ENCODE measurements around the gene DHX40.
"Not testable (repeated sequence)": the region's sequence is repeated elsewhere in the genome, so short reads cannot be mapped to it uniquely, and the experiment has no call there.

DHX40 gene

DNA sequence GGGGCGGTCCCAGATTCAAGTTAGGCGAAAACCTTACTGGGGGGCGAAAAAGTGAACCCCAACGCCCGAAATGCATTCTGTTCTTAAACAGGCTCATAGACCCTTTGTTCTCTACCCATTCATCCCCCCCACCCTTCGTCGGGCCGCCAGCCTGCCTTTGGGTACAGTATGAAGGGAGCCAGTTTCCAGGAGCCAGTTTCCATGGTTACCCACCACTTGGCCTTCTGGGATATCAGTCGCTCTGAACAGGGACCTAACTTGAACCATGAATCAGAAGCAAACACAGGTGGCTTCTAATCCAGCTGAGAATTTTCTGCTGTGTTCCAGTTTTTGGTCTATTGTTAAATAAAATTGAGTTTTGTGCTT, 532 bp downstream of the DHX40 start:
- TF ChIP-seq POLR2A (IDR thresholded peaks at IDR 0.05; ENCODE audit: low read depth, low read length) (no peak), TAF1 (IDR thresholded peaks at IDR 0.05; ENCODE audit: borderline replicate concordance, low read depth, low read length) (no peak), POLR2AphosphoS5 (IDR thresholded peaks at IDR 0.05; ENCODE audit: low read depth, low read length) (no peak)
- FAIRE-seq (no peak), DNase-seq (ENCODE audit: insufficient read length) (peak; percentile 46)

DNA sequence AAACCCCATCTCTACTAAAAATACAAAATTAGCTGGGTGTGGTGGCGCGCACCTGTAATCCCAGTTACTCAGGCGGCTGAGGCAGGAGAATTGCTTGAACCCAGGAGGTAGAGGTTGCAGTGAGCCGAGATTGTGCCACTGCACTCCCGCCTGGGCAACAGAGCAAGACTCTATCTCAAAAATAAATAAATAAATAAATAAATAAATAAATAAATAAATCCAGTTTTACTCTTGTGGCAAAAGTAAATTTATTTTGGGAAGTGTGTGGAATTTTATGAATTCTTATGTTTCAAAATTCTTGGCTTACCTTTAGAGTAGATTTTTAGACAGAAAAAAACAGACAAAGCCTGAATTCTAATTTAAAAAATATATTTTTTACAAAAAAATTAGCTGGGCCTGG, 3.7 kb downstream of the DHX40 start:
- not testable (repeated sequence) for DNase-seq (ENCODE audit: insufficient read length); FAIRE-seq

DNA sequence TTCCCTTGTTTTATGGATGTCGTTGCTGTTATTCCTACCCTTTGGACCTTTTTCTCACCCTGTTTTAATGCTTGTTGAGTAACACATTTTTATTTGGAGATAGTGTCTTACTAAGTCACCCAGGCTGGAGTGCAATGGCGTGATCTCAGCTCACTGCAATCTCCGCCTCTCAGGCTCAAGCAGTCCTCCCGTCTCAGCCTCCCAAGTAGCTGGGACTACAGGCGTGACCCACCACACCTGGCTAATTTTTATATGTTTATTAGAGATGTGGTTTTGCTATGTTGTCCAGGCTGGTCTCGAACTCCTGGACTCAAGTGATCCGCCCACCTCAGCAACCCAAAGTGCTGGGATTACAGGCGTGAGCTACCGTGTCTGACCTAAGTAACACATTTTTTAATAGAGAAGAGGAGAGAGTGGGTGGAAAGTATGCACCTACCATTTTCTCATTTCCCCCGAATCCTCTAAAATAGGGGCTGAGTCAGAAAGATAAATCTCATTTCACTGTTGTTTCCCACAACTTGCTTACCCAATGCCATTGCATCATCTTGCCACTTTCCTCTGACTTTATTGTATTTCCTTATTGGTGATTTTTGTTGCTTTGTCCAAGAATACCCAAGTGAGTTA, 7.0 kb downstream of the DHX40 start:
- DNase-seq (ENCODE audit: insufficient read length) (no peak), FAIRE-seq (no peak)
- TF ChIP-seq POLR2AphosphoS5 (IDR thresholded peaks at IDR 0.05; ENCODE audit: low read depth, low read length) (no peak), TAF1 (IDR thresholded peaks at IDR 0.05; ENCODE audit: borderline replicate concordance, low read depth, low read length) (no peak), POLR2A (IDR thresholded peaks at IDR 0.05; ENCODE audit: low read depth, low read length) (no peak)

DNA sequence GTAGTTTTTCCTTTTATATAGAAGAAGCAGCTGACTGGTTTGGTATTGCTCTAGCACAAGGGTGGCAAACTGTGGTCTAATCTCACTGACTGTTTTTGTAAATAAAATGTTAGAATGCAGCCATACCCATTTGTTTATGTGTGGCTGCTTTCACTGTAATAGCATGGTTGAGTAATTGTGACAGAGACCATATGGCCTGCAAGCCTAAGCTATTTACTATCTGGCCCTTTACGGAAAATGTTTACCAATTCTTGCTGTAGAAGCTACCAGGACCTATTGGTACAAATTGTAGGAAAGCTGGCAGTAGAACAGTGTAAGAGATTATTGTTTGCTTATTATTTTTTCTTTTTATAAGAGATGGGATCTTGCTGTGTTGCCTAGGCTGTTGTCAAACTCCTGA, 18.8 kb downstream of the DHX40 start:
- DNase-seq (ENCODE audit: insufficient read length); FAIRE-seq: not testable (repeated sequence)

DNA sequence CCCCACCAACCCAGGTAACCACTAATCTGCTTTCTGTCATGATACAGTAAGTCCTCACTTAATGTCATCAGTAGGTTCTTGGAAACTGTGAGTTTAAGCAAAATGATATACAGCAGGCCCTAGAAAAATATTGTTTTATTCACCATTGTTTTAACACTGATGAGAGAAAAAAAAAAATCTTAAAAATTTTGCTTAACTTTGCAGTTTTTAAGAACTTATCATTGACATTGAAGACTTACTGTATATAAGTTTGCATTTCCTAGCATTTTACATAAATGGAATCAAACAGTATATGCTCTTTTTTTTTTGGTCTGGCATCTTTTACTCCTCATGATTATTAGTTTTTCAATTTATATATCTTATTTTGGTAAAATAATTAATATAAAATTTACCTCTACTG, 34.8 kb downstream of the DHX40 start:
- TF ChIP-seq POLR2A (IDR thresholded peaks at IDR 0.05; ENCODE audit: low read depth, low read length) (no peak), POLR2AphosphoS5 (IDR thresholded peaks at IDR 0.05; ENCODE audit: low read depth, low read length) (no peak), TAF1 (IDR thresholded peaks at IDR 0.05; ENCODE audit: borderline replicate concordance, low read depth, low read length) (no peak)
- DNase-seq (ENCODE audit: insufficient read length) (no peak), FAIRE-seq (no peak)

DNA sequence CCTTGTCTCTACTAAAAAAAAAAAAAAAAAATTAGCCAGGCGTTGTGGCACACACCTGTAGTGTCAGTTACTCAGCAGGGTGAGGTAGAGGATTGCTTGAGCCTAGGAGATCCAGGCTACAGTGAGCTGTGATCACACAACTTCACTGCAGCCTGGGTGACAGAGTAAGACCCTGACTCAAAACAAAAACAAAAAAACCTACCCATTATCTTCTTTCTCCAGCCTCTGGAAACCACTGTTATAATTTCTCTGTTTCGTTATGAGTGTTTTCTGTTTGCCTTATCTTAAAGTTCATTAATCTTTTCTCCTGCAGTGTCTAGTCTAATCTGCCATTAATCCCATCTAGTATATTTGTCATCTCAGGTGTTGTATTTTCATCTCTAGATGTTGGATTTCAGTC, 35.7 kb downstream of the DHX40 start:
- TF ChIP-seq POLR2A (IDR thresholded peaks at IDR 0.05; ENCODE audit: low read depth, low read length) (no peak), POLR2AphosphoS5 (IDR thresholded peaks at IDR 0.05; ENCODE audit: low read depth, low read length) (no peak), TAF1 (IDR thresholded peaks at IDR 0.05; ENCODE audit: borderline replicate concordance, low read depth, low read length) (no peak)
- DNase-seq (ENCODE audit: insufficient read length) (no peak), FAIRE-seq (no peak)

DNA sequence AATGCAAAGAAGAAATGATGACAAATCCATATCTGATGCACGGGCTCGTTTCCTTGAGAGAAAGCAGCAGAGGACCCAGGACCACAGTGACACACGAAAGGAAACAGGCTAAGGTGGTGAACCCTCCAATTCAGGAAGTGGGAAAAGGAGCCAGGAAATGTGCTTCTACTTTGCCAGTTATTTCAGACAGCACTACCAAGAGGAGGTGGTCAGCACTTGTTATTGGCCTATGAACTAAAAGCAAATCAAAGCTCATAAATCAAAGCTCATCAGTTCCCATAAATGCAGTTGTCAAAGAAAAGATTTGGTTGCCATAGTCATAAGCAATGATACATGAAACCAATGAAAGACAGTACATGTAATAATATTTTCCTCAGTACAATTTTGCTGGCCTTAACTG, 41.7 kb downstream of the DHX40 start:
- no peak for DNase-seq (ENCODE audit: insufficient read length)

DNA sequence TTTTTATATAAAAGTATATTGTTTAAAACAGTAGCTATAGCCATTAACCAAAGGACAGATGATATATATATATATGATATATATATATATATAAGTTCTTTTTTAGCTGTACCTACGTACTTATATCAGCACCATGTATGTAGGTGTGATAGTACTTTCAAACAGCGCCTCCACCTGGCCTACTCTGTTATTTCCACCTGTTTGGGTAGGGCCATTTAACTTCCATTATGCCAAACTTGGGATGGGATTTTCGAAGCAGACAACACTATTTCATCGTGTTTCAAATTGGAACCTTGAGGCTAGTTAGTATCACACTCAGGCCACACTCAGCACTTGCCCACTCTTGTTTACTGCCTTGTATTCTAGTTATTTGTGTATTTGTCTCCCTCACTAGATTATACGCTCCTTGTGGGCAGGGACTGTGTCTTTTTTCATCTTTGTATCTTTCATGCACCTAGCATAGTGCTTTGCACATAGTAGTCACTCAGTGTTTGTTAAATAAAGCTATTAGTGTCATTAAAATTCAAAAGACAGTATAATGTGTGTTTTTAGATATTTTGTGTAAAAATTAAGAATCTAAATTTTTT, 42.5 kb downstream of the DHX40 start:
- DNase-seq (ENCODE audit: insufficient read length) (no peak), FAIRE-seq (no peak)
- no peak for TF ChIP-seq TAF1 (IDR thresholded peaks at IDR 0.05; ENCODE audit: borderline replicate concordance, low read depth, low read length)
- TF ChIP-seq POLR2AphosphoS5 (IDR thresholded peaks at IDR 0.05; ENCODE audit: low read depth, low read length), result no peak
- no peak for TF ChIP-seq POLR2A (IDR thresholded peaks at IDR 0.05; ENCODE audit: low read depth, low read length)

More for the DNA sequence above, 41.7 kb downstream of the DHX40 start:
- FAIRE-seq, result no peak
- TF ChIP-seq POLR2AphosphoS5 (IDR thresholded peaks at IDR 0.05; ENCODE audit: low read depth, low read length) (no peak), POLR2A (IDR thresholded peaks at IDR 0.05; ENCODE audit: low read depth, low read length) (no peak), TAF1 (IDR thresholded peaks at IDR 0.05; ENCODE audit: borderline replicate concordance, low read depth, low read length) (no peak)

DNA sequence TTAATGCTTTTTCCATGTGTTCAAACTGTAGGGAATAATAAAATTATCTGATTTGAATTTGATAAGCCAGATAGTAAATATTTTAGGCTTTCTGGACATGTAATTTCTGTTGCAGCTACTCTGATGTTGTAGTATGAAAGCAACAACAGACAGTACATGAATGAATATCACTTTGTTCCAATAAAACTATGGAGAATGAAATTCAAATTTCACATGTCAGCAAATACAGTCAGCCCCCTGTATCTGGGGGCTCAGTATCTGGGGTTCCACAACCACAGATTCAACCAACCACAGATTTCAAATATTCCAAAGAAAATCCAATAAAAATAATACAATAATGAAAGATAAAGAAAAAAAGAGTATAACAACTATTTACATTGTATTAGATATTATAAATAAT, 46.1 kb downstream of the DHX40 start:
- FAIRE-seq (no peak), DNase-seq (ENCODE audit: insufficient read length) (no peak)
- no peak for TF ChIP-seq POLR2A (IDR thresholded peaks at IDR 0.05; ENCODE audit: low read depth, low read length)
- TF ChIP-seq TAF1 (IDR thresholded peaks at IDR 0.05; ENCODE audit: borderline replicate concordance, low read depth, low read length), result no peak
- no peak for TF ChIP-seq POLR2AphosphoS5 (IDR thresholded peaks at IDR 0.05; ENCODE audit: low read depth, low read length)

DNA sequence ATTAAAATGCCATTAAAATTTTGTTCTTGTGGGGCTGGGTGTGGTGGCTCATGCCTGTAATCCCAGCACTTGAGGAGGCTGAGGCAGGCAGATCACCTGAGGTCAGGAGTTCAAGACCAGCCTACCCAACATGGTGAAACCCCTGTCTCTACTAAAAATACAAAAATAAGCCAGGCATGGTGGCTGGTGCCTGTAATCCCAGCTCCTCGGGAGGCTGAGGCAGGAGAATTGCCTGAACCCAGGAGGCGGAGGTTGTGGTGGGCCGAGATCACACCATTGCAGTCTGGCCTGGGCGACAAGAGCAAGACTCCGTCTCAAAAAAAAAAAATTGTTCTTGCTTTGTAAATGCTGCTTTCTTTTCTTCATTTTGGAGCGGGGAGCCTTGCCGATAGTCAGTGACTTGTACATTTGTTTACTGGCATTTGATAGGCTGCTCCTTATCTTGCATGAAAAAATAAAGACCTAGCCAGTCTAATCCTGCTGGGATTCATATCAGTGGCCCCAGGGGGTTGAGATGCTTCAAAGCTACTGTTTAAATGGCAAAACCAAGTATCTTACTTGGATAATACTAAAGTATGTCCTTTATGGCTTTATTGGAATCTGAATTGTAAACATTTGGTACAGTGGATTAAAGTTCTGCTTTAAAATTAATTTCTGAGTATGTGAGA, 51.0 kb downstream of the DHX40 start:
- no peak for TF ChIP-seq POLR2A (IDR thresholded peaks at IDR 0.05; ENCODE audit: low read depth, low read length)
- TF ChIP-seq POLR2AphosphoS5 (IDR thresholded peaks at IDR 0.05; ENCODE audit: low read depth, low read length), result no peak
- no peak for TF ChIP-seq TAF1 (IDR thresholded peaks at IDR 0.05; ENCODE audit: borderline replicate concordance, low read depth, low read length)
- DNase-seq (ENCODE audit: insufficient read length), result no peak
- no peak for FAIRE-seq

DNA sequence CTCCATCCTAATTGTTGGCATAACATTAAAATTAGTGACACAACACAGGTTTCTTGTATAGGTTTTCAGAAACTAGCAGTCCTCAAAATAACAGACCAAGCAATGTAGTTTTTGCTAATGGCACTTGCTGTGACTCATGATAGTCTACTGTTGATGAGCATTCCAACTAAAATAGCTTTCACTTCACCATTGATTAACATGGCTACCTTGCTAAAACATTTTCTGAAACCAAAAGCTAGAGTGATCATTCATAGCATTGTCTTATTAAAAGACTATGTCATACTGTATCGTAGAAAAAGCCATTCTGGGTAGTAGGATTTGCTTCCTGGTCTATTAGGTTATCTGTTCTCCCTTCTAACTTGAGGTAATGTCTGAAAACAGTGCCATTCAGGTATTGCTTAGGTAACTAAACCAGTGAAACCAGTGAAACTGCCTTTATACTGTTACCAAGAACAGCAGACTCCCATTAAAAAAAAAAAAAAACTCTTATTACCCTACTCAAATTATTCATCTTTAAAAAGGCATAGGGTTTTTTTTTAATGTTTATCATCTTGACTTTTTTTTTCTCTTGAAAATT, 51.8 kb downstream of the DHX40 start:
- FAIRE-seq, result no peak
- TF ChIP-seq POLR2AphosphoS5 (IDR thresholded peaks at IDR 0.05; ENCODE audit: low read depth, low read length) (no peak), TAF1 (IDR thresholded peaks at IDR 0.05; ENCODE audit: borderline replicate concordance, low read depth, low read length) (no peak), POLR2A (IDR thresholded peaks at IDR 0.05; ENCODE audit: low read depth, low read length) (no peak)
- no peak for DNase-seq (ENCODE audit: insufficient read length)

DNA sequence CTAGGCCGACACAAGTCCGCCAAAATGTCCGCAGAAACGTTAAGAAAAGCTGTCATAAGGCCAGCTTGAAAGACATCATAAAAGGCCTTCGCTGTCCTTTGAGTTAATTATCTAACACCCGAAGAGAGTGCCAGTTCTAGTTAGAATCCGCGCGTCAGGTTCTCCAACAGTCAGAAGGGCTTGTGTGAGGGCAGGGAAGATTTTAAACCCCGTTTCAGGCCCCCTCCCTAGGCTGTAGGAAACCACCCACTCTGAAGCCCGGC, 53.6 kb downstream of the DHX40 start:
- DNase-seq (ENCODE audit: insufficient read length) (no peak), FAIRE-seq (no peak)
- TF ChIP-seq POLR2A (IDR thresholded peaks at IDR 0.05; ENCODE audit: low read depth, low read length) (no peak; the same call in 1 of the 2 replicates), TAF1 (IDR thresholded peaks at IDR 0.05; ENCODE audit: borderline replicate concordance, low read depth, low read length) (no peak; the same call in 1 of the 2 replicates), POLR2AphosphoS5 (IDR thresholded peaks at IDR 0.05; ENCODE audit: low read depth, low read length) (no peak; the same call in 1 of the 2 replicates)

Data from GM12892 (cell line).